Kidney tubule cell (primary cell): ENCODE results near the gene PRM2.
"Not testable (repeated sequence)": the region's sequence is repeated elsewhere in the genome, so short reads cannot be mapped to it uniquely, and the experiment has no call there.

Experiments
- DNase-seq: peaks from one replicate; pipeline ENCODE4 v3.0.0-alpha.2; 2018; ENCODE audit warnings: low spot score

Gene PRM2

GRCh38 chr16:11289696-11290095, 13.4 kb upstream of the PRM2 start:
- not testable (repeated sequence) for DNase-seq

- DNase-seq = no peak
These were observed 12.9 kb upstream of the PRM2 start for GRCh38 chr16:11289202-11289601.

- DNase-seq = no peak
These were observed 9.6 kb upstream of the PRM2 start for GRCh38 chr16:11285842-11286241.

GRCh38 chr16:11283820-11284248, 7.6 kb upstream of the PRM2 start:
- DNase-seq = no peak

- DNase-seq = no peak
These were observed 4.6 kb upstream of the PRM2 start, which contains the start of gene PRM1 for GRCh38 chr16:11280616-11281522. Gene PRM1, minus strand, starts transcription at chr16:11281330. Its CDS starts 92 bp downstream, at chr16:11281238.

GRCh38 chr16:11278681-11279628, 2.7 kb upstream of the PRM2 start:
- DNase-seq = no peak

GRCh38 chr16:11277607-11278337, 1.5 kb upstream of the PRM2 start:
- no peak for DNase-seq

- no peak for DNase-seq
These were observed 765 bp upstream of the PRM2 start for GRCh38 chr16:11276896-11277593.

- DNase-seq = no peak
These were observed 1.3 kb downstream of the PRM2 start for GRCh38 chr16:11274964-11275363.

- DNase-seq = no peak
These were observed 2.5 kb downstream of the PRM2 start for GRCh38 chr16:11273721-11274324.

GRCh38 chr16:11272921-11273720, 3.2 kb downstream of the PRM2 start, which contains the start of gene PRM3:
Gene PRM3, minus strand, starts transcription at chr16:11273629. Its CDS starts 34 bp downstream, at chr16:11273595.
- no peak for DNase-seq

GRCh38 chr16:11272484-11272883, 3.8 kb downstream of the PRM2 start:
- DNase-seq = no peak

- DNase-seq = no peak
These were observed 4.7 kb downstream of the PRM2 start for GRCh38 chr16:11271610-11272009.

- no peak for DNase-seq
These were observed 5.6 kb downstream of the PRM2 start for GRCh38 chr16:11270602-11271162.

GRCh38 chr16:11268921-11269375, 7.3 kb downstream of the PRM2 start, which contains the start of gene TNP2:
Gene TNP2, minus strand, starts transcription at chr16:11269325. Its CDS starts 63 bp downstream, at chr16:11269262.
- DNase-seq = no peak

- DNase-seq = no peak
These were observed 11.2 kb downstream of the PRM2 start for GRCh38 chr16:11265124-11265523.

- DNase-seq = no peak
These were observed 12.0 kb downstream of the PRM2 start for GRCh38 chr16:11264155-11264832.

GRCh38 chr16:11263737-11264136, 12.5 kb downstream of the PRM2 start:
- DNase-seq = no peak

GRCh38 chr16:11262915-11263314, 13.4 kb downstream of the PRM2 start:
- no peak for DNase-seq
